GM18505 (cell line): ENCODE measurements around the gene CFAP206.

Experiments
- ATAC-seq: cut with Tn5 transposase; IDR thresholded peaks from one replicate; pipeline ENCODE4 v1.9.1; 2021; ENCODE audit not compliant: unreplicated experiment
- POLR2A ChIP-seq: IDR thresholded peaks from 4 replicates; pipeline ENCODE4 v1.6.1; 2011; ENCODE audit warnings: borderline replicate concordance; ENCODE audit not compliant: insufficient read depth, insufficient read length; ENCODE audit errors: extremely low read depth

CFAP206 gene

DNA sequence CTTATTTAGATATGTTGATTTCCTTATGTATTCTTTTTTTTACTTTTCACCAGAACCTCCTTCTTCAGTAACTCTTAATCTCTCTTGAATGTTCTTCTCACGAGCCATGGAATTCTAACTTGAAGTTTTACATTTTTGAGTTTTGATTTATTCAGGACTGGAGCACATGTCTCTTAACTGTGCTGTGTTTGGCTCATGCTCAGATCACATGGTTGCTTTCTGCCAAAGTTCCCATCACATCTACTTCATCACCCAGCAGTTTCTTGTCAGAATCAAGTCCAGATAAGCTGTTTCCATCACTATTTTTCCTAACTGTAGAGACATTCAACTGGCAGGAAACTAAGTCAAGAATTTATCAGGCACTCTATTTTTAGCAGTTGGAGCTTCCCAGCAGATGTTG is 96.7 kb downstream of the CFAP206 start:
- no peak for TF ChIP-seq POLR2A
- ATAC-seq, result no peak
